Measurements from ENCODE around the gene EIF2B2. TPM values are rescaled to one million over a fixed set of nuclear protein-coding genes. Genes with fewer than 3 reads are reported as not detected.

EIF2B2 gene
- total RNA-seq, 4 donors from 2014 or later, result 37.0 to 45.6 (median 37.9) TPM

DNA sequence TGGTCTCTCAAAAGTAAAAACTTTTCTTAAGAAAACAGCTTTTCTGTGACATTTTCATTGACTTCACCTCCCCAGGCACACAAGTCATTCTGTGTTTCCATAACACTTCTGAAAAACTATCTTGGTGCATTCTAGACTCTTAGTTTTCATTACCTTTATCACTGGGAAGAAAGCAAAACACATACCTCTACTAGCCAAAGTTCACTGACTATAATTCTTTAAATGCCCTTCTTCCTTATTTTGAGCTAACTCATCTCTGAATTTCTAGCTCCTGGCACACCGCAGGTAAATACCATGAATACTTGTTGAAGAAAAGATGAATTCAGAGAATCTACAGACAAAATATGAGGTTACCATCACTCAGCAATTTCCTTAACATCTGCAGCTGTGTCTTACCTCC lies 27.4 kb downstream of the EIF2B2 start:
- H3K4me3 ChIP-seq (ENCODE audit: low read depth, poor library complexity, severe bottlenecking), result no peak overlapping the region
- no peak for DNase-seq (ENCODE audit: low spot score in 2 of 2)
- intact Hi-C loops (cut with DNase I; ENCODE audit: low total_unique reads), result no loop called here
- TF ChIP-seq CTCF (IDR thresholded peaks at IDR 0.05) (no peak), POLR2A (IDR thresholded peaks at IDR 0.05) (no peak)
- WGBS, 2 donors, result 0% methylated on average over 1 of the region's 1 CpG

GRCh38 chr14:75032939-75033338 lies 30.2 kb downstream of the EIF2B2 start:
- intact Hi-C loops (cut with DNase I; ENCODE audit: low total_unique reads), result no loop called here
- H3K4me3 ChIP-seq (ENCODE audit: low read depth, poor library complexity, severe bottlenecking), result no peak overlapping the region
- TF ChIP-seq CTCF (IDR thresholded peaks at IDR 0.05), result no peak
- DNase-seq (ENCODE audit: low spot score in 2 of 2), result no peak
- WGBS, 2 donors, result 58 to 77% methylated on average over 2 of the region's 2 CpGs

DNA sequence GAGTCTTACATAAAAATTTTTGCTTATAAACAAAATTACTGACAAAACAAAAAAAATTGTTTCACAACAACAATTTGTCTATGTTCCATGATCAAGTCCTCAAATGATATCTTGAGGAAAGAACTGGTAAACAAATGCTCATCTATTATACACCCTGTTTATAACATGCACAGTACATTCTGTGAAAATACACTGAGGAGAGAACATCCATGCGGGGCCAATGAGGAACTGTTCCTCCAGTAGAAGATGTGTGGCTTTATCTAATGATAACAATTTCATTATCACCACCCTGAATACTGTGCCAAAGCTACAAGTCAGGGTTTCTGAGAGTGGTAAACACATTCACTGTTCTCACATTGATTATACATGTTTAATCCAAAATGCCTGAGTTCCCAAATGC lies 37.8 kb downstream of the EIF2B2 start:
- no peak overlapping the region for H3K4me3 ChIP-seq (ENCODE audit: low read depth, poor library complexity, severe bottlenecking)
- TF ChIP-seq CTCF (IDR thresholded peaks at IDR 0.05), result no peak
- TF ChIP-seq POLR2A (IDR thresholded peaks at IDR 0.05), result no peak
- 71 to 82% methylated on average over 1 of the region's 1 CpG for WGBS, 2 donors
- DNase-seq (ENCODE audit: low spot score in 2 of 2), result no peak
- intact Hi-C loops (cut with DNase I; ENCODE audit: low total_unique reads), result no loop called here

GRCh38 chr14:75040959-75041358 lies 38.2 kb downstream of the EIF2B2 start:
- DNase-seq (ENCODE audit: low spot score in 2 of 2), result no peak
- H3K4me3 ChIP-seq (ENCODE audit: low read depth, poor library complexity, severe bottlenecking), result no peak overlapping the region
- 100% methylated on average over 2 of the region's 2 CpGs for WGBS, 2 donors
- intact Hi-C loops (cut with DNase I; ENCODE audit: low total_unique reads), result no loop called here
- TF ChIP-seq CTCF (IDR thresholded peaks at IDR 0.05) (no peak), POLR2A (IDR thresholded peaks at IDR 0.05) (no peak)

GRCh38 chr14:75041613-75042012 lies 38.9 kb downstream of the EIF2B2 start:
- DNase-seq (ENCODE audit: low spot score in 2 of 2), result no peak
- H3K4me3 ChIP-seq (ENCODE audit: low read depth, poor library complexity, severe bottlenecking), result no peak overlapping the region
- WGBS, 2 donors, result 66 to 70% methylated on average over 4 of the region's 4 CpGs
- intact Hi-C loops (cut with DNase I; ENCODE audit: low total_unique reads), result no loop called here
- TF ChIP-seq CTCF (IDR thresholded peaks at IDR 0.05), result no peak
- TF ChIP-seq POLR2A (IDR thresholded peaks at IDR 0.05), result no peak

GRCh38 chr14:75042035-75042434 lies 39.3 kb downstream of the EIF2B2 start:
- intact Hi-C loops (cut with DNase I; ENCODE audit: low total_unique reads), result no loop called here
- no peak for DNase-seq (ENCODE audit: low spot score in 2 of 2)
- 26 to 35% methylated on average over 6 of the region's 6 CpGs for WGBS, 2 donors
- no peak overlapping the region for H3K4me3 ChIP-seq (ENCODE audit: low read depth, poor library complexity, severe bottlenecking)
- TF ChIP-seq CTCF (IDR thresholded peaks at IDR 0.05), result no peak
- TF ChIP-seq POLR2A (IDR thresholded peaks at IDR 0.05), result no peak

Measured in lower leg skin (tissue), 4 donors.